Neuronal stem cell (in vitro differentiated cells): ENCODE measurements around the gene NOL12. TPM values are rescaled to one million over a fixed set of nuclear protein-coding genes. Genes with fewer than 3 reads are reported as not detected.

ENCODE experiments used
- DNase-seq: peaks from one replicate; pipeline ENCODE4 v3.0.0-alpha.2; 2013; ENCODE audit warnings: low spot score
- H2AFZ ChIP-seq: one replicate; pipeline ENCODE4 v1.6.1; 2013; ENCODE audit warnings: mild to moderate bottlenecking, low read length, inconsistent platforms
- H2AK5ac ChIP-seq: 2 replicates; pipeline ENCODE4 v1.6.1; 2013; ENCODE audit warnings: low read depth, mild to moderate bottlenecking, inconsistent platforms, low read length, moderate library complexity, mixed read lengths
- H2BK120ac ChIP-seq: 2 replicates; pipeline ENCODE4 v1.6.1; 2013; ENCODE audit warnings: low read depth, mild to moderate bottlenecking, inconsistent platforms, low read length, moderate library complexity, mixed read lengths
- H2BK12ac ChIP-seq: one replicate; pipeline ENCODE4 v1.6.1; 2013; ENCODE audit warnings: low read length, inconsistent platforms
- H2BK15ac ChIP-seq: 2 replicates; pipeline ENCODE4 v1.6.1; 2013; ENCODE audit warnings: mild to moderate bottlenecking, low read length, inconsistent platforms, mixed read lengths
- H2BK5ac ChIP-seq: one replicate; pipeline ENCODE4 v1.6.1; 2013; ENCODE audit warnings: inconsistent platforms, mild to moderate bottlenecking, low read length, moderate library complexity
- H3K14ac ChIP-seq: one replicate; pipeline ENCODE4 v1.6.1; 2013; ENCODE audit warnings: low read length, inconsistent platforms
- H3K18ac ChIP-seq: 2 replicates; pipeline ENCODE4 v1.6.1; 2013; ENCODE audit warnings: low read length, inconsistent platforms
- H3K23ac ChIP-seq: 2 replicates; pipeline ENCODE4 v1.6.1; 2013; ENCODE audit warnings: low read depth, mild to moderate bottlenecking, mixed read lengths, low read length, inconsistent platforms; ENCODE audit not compliant: poor library complexity
- H3K27ac ChIP-seq: replicated peaks from 3 replicates; pipeline ENCODE4 v1.5.1; 2013; ENCODE audit warnings: low read length, inconsistent platforms
- H3K27me3 ChIP-seq, 3 experiments: 2 replicates each; pipeline ENCODE4 v1.6.1; 2013; ENCODE audit warnings: low read length in 3 of 3, mild to moderate bottlenecking in 2 of 3, inconsistent platforms in 1 of 3, low read depth in 1 of 3, mixed read lengths in 1 of 3, moderate library complexity in 1 of 3; ENCODE audit not compliant: control insufficient read depth in 3 of 3, insufficient read depth in 3 of 3
- H3K36me3 ChIP-seq, 2 donors: replicated peaks in 1 of 2; 2 replicates each; pipeline ENCODE4 v1.6.1; 2013; ENCODE audit warnings: low read length in 2 of 2; ENCODE audit not compliant: control insufficient read depth in 2 of 2, insufficient read depth in 2 of 2
- H3K4ac ChIP-seq: 2 replicates; pipeline ENCODE4 v1.6.1; 2013; ENCODE audit warnings: inconsistent platforms, mild to moderate bottlenecking, low read length, moderate library complexity
- H3K4me1 ChIP-seq, 2 donors: 1 replicate in 1 of 2; 2 replicates in 1 of 2; pipeline ENCODE4 v1.6.1; 2013; ENCODE audit warnings: low read length in 2 of 2, low read depth in 1 of 2; ENCODE audit not compliant: control insufficient read depth in 2 of 2, insufficient read depth in 1 of 2
- H3K4me2 ChIP-seq: one replicate; pipeline ENCODE4 v1.6.1; 2013; ENCODE audit warnings: mild to moderate bottlenecking, low read length, inconsistent platforms; ENCODE audit not compliant: insufficient read depth, poor library complexity, severe bottlenecking
- H3K4me3 ChIP-seq, 2 donors: 2 replicates each; pipeline ENCODE4 v1.5.1; 2013; ENCODE audit warnings: low read length in 2 of 2, mild to moderate bottlenecking in 2 of 2, inconsistent platforms in 1 of 2, moderate library complexity in 1 of 2
- H3K79me1 ChIP-seq: one replicate; pipeline ENCODE4 v1.6.1; 2013; ENCODE audit warnings: low read depth, mild to moderate bottlenecking, inconsistent platforms, low read length, moderate library complexity
- H3K9ac ChIP-seq: one replicate; pipeline ENCODE4 v1.6.1; 2013; ENCODE audit warnings: mild to moderate bottlenecking, low read depth, low read length, inconsistent platforms; ENCODE audit not compliant: poor library complexity
- H3K9me3 ChIP-seq, 2 donors: replicated peaks in 1 of 2; 2 replicates each; pipeline versions ENCODE3 to v1.6.1; 2013; ENCODE audit warnings: low read length in 2 of 2, mild to moderate bottlenecking in 2 of 2, inconsistent platforms in 1 of 2, low read depth in 1 of 2, mixed read lengths in 1 of 2, moderate library complexity in 1 of 2; ENCODE audit not compliant: control insufficient read depth in 2 of 2, insufficient read depth in 1 of 2
- H4K8ac ChIP-seq: one replicate; pipeline ENCODE4 v1.6.1; 2013; ENCODE audit warnings: low read depth, mild to moderate bottlenecking, inconsistent platforms, low read length, moderate library complexity
- H4K91ac ChIP-seq: one replicate; pipeline ENCODE4 v1.6.1; 2013; ENCODE audit warnings: low read length, low read depth, mild to moderate bottlenecking, inconsistent platforms; ENCODE audit not compliant: poor library complexity
- WGBS, 2 donors: extraction: QIAGEN DNeasy Blood & Tissue Kit; methylation state at CpG; one replicate each; pipeline ENCODE4 v1.1.7; 2013; ENCODE audit warnings: missing lambda C conversion rate in 2 of 2, mixed read lengths in 1 of 2; ENCODE audit not compliant: insufficient read length in 2 of 2, insufficient replicate concordance in 1 of 2; ENCODE audit errors: extremely low coverage in 2 of 2; 5-methylcytosine and 5-hydroxymethylcytosine counted together
- small RNA-seq: library from polyadenylated mRNA; stranded (forward); fragments of <200 nt; extraction: miRNeasy Mini kit (QIAGEN cat#:217004); gene quantifications from one replicate; pipeline ENCODE3, GENCODE V24; 2013; ENCODE audit not compliant: insufficient read depth

The NOL12 gene

GRCh38 chr22:37742376-37743171, 56.4 kb downstream of the NOL12 start:
- Histone ChIP-seq H2BK120ac (no peak overlapping the region), H4K91ac (no peak overlapping the region), H3K4me2 (no peak overlapping the region), H3K9ac (no peak overlapping the region), H2AK5ac (no peak overlapping the region), H3K18ac (no peak overlapping the region), H3K4me3 (no peak overlapping the region), H3K36me3 (peaks cover 3 to 14% of the 10 kb centered on the region in 2 donors), H3K23ac (no peak overlapping the region), H3K27me3 (peaks cover 0 to 2% (median 0%) of the 10 kb centered on the region in 3 experiments), H2BK15ac (no peak overlapping the region), H3K4ac (no peak overlapping the region), H3K4me1 (peaks cover 13 to 19% of the 10 kb centered on the region in 2 donors), H3K9me3 (no peaks in the 10 kb centered on the region), H3K27ac (no peak overlapping the region), H2BK5ac (no peak overlapping the region), H3K79me1 (peaks cover 12% of the 10 kb centered on the region), H3K14ac (no peak overlapping the region), H2AFZ (no peak overlapping the region), H2BK12ac (no peak overlapping the region), H4K8ac (no peak overlapping the region)
- no peak for DNase-seq
- no CpG with 5 or more reads among the region's 16 CpGs for WGBS, 2 donors

Small RNA genes lying within 50 kb of the gene (small RNA-seq; reads per million reads assigned to genes)
- gene RN7SL385P, result not detected
